Measurements from ENCODE around the gene CDH4.
"Not testable (repeated sequence)": the region's sequence is repeated elsewhere in the genome, so short reads cannot be mapped to it uniquely, and the experiment has no call there.

CDH4 gene

DNA sequence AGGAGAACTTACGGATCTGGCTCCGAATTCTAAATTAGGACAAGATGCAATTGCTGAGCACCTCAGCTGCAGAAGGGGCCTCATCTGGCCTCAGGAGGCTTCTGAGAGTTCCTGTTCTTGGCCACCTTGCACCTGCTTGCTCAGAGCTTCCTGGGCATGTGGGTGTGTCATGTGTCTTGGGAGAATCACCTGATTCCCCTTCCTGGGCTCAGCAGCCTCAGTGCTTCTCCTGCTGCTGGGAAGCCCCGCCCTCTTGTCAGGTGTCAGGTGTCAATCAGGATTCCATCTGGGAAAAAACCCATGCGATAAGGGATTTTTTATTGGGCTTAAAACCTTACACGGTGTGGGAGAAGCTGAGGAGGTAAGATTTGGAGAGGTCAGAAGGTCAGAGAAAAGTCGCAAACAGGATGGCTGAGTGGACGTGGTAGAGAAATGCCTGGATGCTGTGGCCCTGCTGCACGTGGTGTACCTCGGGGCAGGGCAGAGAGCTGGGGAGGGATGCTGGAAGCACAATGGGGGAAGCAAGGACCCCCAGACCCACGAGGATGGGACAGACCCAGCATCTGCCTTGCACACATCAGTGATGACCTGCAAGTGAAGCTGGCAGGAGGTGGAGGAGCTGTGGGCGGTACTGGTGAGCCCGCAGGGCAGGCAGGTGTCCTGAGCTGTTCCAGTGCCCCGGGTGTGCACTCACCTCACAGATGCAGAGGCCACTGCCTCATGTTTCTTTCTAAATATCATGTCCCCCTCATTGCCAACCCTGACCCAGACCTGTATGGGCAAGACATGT, 170.8 kb downstream of the CDH4 start:
- no peak for DNase-seq

DNA sequence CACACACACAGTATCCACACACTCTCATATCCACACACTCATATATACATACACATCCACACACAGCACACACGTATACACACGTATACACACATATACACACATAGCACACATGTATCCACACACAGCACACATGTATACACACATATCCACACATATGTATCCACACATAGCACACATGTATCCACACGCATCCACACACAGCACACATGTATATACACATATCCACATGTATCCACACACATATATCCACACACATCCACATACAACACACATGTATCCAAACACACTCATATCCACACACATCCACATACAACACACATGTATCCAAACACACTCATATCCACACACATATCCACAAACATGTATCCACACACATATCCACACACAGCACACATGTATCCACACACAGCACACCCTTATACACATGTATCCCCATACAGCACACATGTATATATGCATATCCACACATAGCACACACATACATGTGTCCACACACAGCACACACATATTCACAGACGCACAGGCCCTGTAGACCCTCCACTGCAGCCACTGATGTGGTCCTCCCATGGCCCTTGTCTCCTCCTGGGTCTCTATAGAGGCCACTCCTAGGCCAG, 172.1 kb downstream of the CDH4 start:
- DNase-seq, result no peak

DNA sequence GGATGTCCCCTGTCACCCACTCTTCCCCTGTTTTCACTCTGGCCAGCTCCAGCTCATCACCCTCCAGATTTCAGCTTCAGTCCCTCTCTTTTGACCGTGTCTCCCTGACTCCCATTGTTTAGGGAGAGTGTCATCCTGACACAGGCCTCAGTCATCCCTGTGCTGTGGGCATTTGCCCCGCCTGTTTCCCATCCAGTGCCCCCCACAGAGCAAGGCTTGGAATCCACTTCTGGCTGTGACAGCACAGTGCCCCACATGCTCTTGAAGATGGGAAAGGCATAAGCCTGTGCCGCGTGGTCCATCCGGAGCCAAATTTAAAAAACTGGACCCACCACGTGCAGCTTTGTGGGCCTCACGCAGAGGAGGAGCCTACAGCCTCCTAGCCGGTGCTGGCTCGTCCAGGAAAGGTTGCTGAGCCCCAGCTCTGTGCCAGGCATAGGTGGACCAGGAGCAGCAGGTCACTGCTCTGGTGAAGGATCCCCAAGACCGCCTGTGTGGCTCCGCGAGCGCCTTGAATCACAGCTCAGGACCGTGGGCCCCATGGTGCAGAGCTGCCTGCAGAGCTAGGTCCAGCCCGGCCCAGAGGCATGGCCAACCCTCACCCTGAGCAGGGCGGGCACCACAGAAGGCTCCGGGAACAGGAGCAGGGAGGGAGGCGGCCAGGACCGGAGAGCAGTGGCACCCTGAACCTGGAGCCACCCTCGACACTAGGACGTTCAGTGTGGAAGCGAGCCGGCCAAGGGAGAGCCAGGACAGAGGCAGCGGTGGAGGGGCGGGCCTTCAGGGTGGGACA, 172.8 kb downstream of the CDH4 start:
- no peak for DNase-seq

DNA sequence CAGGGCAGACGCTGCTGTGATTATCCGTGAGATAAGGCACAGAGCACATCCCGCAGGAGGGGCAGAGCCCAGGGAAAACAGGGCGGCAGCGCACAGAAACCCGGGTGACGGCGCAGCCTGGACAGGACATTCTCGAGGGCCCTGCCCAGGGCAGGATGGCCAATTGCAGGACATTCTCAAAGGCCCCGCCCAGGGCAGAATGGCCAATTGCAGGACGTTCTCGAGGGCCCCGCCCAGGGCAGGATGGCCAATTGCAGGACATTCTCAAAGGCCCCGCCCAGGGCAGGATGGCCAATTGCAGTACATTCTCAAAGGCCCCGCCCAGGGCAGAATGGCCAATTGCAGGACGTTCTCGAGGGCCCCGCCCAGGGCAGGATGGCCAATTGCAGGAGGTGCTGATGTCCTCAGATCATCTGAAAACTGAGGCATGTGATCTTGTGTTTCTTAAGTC, 173.5 kb downstream of the CDH4 start:
- DNase-seq, result not testable (repeated sequence)

DNA sequence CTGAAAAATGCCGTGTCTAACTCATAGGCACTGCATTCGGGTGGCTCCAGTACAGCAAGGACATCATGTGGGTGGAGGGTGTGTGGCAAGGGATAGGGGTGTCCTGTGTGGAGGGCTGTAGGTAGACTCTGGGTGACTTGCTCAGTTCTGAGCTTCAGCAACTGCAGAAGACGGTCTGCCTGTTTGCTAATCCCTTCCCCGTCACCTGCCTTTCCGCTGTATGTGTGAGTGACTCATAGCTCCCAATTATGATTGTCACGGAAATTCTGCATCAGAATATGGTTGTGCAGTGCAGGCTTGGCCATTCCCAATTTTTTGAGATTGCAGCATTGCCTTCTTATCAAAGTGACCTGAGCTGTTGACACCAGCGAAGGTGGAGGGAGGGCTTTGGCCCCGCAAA, 174.3 kb downstream of the CDH4 start:
- DNase-seq, result peak; percentile 1

DNA sequence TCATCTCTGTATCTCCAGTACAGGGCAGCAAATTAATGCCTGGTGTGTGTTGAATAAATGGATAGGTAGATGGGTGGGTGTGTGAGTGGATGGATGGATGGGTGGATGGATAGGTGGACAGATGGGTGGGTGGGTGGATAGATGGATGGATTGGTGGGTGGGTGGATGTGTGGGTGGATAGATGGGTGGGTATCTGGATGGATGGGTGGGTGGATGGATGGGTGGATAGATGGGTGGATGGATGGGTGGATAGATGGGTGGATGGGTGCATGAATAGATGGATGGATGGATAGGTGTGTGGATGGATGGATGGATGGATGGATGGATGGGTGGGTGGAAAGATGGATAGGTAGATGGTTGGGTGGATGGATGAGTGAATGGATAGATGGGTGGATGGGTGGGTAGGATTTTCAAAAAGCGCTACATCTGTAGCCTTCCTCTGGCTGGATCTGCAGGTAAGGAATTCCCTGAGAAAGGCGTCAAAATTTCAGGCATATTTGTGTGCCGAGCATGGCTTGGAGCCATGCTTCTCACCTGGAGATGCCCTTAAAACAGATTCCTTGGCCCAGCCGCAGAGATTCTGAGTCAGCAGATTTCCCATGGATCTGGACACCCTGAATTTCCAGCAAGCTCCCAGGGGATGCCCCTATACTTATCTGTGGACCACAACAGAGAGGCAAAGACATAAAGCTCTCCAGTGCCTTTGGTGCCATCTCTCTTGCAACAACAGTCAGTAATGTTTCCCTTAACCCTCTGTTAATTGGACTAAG, 177.6 kb downstream of the CDH4 start:
- no peak for DNase-seq

DNA sequence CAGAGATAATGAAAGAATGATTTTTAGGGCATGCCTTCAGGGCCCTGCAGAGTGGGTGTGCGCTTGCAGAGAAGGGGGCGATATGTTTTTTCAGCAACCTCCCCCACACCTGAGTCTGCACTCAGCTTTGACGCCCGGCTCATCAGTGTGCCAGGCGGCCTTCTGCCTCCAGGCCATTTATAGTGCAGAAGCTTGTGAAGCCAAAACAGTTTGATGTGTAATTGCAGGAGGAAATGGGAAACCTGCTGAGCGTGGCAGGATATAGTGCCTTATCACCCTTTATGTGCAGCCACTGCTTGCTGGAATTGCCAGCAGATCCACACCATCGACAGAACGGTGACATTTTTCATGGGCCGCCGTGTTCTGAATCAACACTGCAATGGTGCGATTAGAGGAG, 178.2 kb downstream of the CDH4 start:
- DNase-seq, result peak; percentile 63

DNA sequence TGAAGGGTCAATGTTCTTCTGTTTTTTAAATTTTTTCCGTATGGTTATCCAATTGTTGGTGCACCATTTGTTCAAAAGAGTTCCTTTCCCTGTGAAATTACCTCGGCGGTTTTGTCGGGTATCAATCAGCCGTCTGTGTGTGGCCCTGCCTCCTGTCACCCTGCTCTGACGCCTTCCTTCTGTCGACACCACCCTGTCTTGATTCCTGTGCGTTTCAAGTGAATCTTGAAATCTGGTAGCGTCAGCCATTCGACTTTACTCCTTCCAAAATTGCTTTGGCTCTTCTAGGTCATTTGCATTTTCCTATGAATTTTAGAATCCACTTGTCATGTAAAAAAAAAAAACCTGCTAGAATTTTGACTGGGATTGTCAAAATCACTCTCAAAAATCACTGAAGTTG, 181.1 kb downstream of the CDH4 start:
- no peak for DNase-seq

DNA sequence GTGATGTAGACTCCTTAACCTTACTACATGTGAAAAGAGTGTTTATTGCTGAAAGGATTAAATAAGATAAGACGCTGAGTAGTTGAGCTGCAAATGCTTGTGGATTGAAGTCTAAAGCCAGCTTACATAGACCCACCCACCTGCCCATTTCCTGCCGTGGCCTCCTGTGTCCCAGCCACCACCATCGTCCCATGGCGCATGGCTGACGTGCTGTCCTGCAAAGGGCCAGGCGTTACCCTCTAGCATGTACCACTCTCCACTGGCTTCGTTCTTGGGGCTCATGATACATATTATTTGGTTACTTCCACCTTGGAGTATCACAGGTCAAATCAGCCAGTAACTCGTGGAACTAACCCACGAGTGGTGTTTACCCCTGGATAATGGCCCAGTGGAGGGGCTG, 181.8 kb downstream of the CDH4 start:
- DNase-seq, result no peak

DNA sequence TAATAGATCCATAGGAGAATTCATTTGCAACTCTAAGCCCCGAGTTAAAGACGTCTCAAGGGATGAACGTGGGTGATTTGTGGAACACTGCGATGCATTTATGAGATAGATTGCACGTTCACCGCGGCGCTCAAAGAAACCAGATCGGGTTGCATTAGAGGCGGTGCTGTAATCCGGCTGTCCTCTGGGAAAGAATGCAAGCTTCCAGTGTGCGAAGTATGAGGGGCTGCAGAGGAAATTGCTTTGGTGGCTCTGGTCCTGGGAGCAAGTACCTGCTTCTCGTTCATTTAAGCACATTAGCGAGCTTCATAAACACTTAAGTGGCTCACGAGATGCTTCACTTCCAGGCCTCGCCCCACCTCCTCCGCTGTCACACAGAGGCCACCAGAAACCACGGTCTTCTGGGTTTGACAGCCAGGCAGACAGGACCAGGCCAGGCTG, 182.3 kb downstream of the CDH4 start:
- DNase-seq, result no peak

DNA sequence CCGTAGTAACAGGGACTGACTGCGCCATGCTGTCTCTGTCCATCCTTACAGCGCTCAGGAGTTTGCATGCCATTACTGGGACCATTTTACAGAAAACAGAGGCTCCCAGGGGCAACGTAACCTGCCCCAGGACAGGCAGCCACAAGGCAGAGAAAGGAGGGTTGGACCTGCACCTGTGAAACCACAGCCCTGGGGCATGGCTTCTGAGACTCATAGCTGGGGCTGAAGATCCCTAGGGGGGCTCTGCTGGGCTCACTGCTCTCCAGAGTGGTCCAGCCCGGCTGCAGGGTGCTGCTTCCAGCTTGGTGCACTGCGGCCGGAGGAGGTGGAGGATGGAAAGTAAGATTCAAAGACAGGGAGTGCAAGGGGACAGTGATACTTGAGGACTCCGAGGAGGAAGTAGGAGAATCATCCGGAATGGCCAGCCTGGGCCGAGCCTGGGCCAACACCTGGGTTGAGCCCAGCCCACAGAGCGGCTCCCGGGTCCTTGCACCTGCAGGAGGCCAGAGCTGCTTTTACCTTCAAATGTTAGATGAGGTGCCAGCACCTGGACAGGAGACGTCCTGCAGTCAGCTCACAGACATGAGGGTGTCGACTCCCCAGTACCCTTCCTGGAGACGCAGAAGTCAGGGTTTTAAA, 183.2 kb downstream of the CDH4 start:
- DNase-seq, result no peak

DNA sequence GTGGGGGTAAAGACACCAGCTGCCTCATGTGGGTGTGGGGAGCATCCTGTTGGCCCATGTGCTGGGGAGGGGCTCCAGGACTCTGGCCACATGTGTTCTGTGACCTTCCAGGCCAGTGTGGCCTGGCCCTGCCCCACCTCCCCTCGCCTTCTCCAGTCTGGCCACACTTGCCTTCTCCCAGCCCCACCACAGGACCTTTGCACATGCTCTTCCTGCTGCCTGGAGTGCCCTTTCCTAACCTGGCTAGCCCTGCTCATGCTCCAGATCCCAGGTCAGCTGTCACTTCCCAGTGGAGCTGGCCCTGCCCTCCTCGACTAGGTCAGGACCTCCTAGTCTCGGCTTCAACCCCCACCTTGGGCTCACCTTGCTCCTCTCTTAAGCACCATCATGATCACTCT, 183.8 kb downstream of the CDH4 start:
- DNase-seq, result no peak

DNA sequence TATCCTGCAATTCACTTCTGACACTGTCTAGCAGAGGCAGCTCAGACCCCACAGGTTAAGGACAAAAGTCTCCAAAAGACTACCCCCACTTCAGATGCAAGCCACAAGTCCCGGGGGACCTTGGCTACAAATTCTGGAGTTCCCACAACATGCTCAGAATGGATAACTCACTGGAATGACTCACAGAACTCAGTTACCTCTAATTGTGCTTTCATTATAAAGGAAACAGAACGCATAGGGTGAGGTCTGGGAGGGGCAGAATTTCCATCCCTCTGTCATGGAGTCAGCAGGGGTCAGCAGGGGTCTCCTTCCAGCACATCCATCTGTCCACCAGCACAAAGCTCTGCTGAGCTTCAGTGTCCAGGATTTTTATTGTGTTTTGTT, 184.2 kb downstream of the CDH4 start:
- DNase-seq, result no peak

DNA sequence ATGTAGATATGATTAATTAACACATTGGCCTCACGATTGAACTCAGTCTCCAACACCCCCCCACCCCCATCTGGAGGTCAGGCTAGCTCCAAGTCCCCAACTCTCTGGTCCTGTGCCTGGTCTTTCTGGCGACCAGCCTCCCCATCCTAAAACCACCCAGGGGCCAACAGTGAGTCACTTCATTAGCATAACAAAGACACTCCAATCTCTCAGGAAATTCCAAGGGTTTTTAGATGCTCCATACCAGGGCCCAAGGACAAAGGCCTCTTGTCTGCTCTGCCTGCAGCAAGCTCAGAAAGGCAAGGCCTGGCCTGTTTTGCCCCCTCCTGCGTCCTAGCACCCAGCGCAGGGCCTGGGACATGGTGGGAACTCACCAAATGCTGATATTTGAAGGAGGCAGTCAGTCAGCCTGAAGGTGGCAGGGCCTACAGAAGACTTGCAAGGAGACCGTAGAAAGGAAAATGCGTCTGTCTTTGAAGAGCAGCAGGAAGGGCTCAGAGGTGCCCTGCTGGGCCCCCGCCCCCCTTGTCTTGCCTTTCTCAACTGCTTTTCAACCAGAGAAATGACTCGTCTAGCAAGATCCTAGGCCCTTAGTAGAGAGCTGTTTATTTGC, 184.7 kb downstream of the CDH4 start:
- DNase-seq, result no peak

DNA sequence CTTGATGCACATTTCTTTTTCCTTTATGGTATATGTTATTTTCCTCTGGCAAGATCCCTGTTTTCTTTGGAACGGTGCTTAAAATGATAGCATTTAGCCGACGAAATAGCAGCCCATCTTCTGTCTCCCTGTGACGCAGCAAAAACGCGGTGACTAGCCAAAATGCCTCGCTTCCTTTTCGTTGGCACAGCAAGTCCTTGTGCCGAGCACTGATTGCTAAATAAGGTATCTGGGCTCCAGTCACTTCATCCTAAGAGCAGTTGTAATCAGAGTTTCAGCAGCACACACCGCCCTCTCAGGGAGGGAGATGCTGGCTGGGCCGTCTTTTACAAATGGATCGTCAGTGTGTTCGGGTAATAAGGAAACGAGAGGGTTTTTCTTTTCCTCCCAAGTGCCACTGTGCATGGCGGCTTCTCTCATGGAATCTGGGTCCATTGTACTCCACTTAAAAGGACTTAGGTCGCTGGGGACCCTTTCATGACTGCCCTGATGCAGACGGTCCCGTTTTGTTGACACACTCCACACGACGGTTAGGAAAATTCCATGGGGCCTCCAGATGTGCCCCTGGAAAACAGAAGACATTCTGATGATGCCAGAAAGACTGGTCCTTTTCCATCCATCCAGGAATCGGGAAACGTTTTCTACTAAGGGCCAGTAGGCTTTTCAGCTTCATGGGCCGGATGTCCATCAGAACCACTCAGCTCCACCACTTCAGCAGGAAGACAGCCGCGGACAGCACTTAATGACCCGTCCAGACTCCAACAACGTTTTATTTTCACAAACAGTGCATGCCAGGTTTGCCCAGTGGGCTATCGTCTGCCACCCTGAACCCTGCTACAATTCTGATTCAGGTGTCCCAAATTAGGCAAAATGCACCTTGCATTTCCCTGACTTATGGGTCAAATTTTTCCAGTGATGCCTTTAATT, 185.5 kb downstream of the CDH4 start:
- DNase-seq, result no peak

DNA sequence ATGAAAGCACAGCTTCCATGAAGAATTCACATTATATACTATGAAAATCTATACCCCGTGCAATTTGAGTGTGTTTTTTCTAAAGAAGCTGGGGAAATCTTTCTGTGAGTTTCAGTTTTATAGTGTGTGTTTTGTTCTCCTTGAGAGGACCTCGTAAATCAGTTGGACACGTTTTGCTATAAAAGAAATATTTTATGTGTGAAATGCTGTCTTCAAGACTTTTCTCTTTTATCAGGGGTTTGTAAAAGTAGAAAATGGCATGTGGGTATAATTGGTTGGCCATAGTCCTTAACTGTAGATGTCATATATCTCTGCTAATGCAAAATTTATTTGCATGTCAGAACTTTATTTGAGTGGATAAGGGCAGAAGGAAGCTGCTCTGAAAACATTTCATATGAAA, 186.2 kb downstream of the CDH4 start:
- no peak for DNase-seq

DNA sequence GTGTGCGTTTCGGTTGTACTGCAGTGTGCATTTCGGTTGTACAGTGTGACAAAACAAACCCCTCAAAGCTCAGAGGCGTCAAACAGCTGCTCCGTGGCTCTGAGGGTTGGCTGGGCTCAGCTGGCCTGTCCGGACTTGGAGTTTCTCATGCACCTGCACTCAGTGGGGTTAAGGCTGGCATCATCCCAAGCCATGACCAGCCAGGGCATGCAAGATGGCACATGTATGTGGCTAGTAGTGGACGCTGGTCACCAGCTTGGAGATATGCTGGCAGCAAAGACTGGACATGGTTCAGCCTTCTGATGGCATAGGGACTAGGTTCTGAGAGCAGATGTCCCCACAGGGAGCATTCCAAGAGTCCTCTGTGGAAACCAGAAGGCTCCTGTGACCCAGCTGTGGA, 187.2 kb downstream of the CDH4 start:
- no peak for DNase-seq

DNA sequence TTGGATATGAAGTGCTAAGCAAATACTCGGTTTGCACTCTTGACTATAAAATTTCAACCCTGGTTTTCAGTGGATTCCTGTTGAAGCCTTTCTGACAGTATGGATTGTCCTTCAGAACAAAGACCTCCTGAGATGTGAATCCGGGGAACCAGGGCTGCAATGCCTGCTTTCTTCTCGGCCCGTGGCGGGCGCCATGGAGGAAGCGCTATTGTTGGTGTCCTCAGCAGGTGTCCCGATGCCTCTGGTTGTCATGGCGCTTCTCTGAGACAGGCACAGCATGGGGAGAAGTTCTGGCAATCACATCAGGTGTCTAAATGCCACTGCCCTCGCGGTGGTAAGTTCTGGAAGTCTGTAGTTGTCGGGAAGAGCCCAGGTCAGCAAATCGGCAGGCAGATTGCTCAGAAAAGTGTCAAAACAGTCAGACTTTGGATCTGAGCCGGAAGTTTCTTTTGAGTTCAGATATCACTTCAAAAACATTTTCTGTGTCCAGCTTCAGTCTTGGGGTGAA, 188.5 kb downstream of the CDH4 start:
- no peak for DNase-seq

DNA sequence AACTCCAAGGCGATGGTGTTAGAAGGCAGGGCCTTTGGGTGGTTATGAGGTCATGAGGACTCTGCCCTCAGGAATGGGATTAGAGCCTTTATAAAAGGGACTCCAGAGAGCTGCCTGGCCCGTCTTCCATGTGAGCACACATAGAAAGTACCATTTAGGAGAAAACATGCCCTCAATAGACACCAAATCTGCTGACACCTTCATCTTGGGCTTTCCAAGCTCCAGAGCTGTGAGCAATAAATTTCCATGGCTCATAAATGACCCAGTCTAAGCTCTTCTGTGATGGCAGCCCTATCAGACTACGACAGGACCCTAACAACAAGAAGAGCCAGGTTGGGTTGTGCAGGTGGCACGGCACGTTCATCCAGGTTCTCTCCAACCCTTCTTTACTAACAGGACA, 189.5 kb downstream of the CDH4 start:
- DNase-seq, result no peak

DNA sequence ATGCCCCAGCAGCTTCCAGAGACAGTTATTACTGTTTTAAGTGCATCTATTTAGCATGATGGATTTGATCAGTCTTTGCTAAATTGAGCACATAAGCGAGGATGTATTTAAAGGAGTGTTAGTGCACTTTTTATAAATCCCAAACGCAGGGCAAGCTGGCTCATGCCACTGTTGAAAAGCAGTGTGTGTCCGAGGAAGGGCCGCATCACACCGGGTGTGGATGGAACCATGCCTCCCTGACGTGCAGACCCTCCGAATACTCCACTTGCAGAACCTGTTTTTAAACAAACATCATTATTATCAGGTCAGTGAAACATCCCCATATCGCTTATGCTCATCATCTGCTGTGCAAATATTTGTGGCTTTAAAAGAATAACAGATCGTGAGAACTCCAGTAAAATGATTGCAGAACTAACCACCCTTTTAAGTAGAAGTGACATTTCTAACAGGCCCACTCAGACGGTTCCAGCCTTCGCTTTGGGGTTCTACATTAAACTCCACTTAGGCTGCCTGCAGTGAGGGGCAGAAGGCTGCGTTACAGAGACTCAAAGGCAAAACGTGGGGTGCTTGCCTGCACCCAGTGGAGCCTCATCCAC, 190.1 kb downstream of the CDH4 start:
- DNase-seq, result no peak
